Retinal pigment epithelial cell (primary cell): Measurements from ENCODE around the gene PTPMT1.

ENCODE experiments used
- DNase-seq: peaks from one replicate; pipeline ENCODE4 v3.0.0-alpha.2; 2010; ENCODE audit warnings: low read depth
- H3K4me3 ChIP-seq: 2 replicates; pipeline ENCODE4 v1.5.1; 2011; ENCODE audit warnings: mild to moderate bottlenecking, low read length, control low read depth, moderate library complexity
- TF ChIP-seq, protein P1 (sequence below): conservative IDR thresholded peaks from 2 replicates; pipeline ENCODE4 v1.5.1; 2011; ENCODE audit warnings: low read depth, low read length, control low read depth, inconsistent platforms

The PTPMT1 gene

DNA sequence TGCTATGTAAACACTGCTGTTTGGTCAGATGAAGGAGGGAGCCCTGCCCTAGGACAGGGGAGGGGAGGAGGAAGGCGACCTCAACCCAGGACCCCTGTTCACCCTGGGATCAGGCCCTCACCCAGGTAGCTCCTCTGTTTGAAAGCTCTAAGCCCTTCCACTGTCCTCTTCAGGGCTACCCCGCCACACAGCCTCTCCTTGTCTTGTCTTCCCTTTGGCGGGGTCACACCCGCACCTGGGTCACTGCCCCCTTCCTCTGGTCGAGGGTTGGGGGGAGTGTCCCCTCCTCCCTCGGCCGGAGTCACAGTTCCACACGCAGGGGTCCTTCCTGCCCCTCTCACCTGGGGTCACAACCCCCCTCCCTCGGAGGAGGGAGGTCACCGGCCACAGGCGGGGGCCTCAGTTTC, 463 bp upstream of the PTPMT1 start:
- peak overlapping the region; percentile 81 for H3K4me3 ChIP-seq
- TF ChIP-seq, protein P1, sequence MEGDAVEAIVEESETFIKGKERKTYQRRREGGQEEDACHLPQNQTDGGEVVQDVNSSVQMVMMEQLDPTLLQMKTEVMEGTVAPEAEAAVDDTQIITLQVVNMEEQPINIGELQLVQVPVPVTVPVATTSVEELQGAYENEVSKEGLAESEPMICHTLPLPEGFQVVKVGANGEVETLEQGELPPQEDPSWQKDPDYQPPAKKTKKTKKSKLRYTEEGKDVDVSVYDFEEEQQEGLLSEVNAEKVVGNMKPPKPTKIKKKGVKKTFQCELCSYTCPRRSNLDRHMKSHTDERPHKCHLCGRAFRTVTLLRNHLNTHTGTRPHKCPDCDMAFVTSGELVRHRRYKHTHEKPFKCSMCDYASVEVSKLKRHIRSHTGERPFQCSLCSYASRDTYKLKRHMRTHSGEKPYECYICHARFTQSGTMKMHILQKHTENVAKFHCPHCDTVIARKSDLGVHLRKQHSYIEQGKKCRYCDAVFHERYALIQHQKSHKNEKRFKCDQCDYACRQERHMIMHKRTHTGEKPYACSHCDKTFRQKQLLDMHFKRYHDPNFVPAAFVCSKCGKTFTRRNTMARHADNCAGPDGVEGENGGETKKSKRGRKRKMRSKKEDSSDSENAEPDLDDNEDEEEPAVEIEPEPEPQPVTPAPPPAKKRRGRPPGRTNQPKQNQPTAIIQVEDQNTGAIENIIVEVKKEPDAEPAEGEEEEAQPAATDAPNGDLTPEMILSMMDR: no peak
- no peak for DNase-seq

DNA sequence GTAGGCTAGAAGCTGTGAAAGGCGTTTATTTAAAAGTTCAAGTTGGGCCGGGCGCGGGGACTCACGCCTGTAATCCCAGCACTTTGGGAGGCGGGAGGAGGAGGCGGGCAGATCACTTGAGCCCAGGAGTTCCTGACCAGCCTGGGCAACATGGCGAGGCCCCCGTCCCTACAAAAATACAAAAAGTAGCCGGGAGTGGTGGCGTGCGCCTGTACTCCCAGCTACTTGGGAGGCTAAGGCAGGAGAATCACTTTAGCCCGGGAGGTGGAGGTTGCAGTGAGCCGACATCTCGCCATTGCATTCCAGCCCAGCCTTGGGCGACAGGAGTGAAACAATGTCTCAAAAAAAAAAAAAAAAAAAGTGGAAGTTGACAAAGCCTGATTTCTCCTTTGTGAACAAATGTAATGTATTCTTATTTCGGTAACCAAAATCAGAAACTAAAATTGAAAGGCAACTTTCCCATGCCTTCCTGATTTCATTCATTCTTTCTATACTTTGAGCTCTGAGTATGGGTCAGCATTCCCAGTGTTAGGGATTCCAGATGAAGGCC, 825 bp downstream of the PTPMT1 start:
- no peak for DNase-seq
- TF ChIP-seq, protein P1: no peak
- H3K4me3 ChIP-seq: peak overlapping the region; percentile 81

DNA sequence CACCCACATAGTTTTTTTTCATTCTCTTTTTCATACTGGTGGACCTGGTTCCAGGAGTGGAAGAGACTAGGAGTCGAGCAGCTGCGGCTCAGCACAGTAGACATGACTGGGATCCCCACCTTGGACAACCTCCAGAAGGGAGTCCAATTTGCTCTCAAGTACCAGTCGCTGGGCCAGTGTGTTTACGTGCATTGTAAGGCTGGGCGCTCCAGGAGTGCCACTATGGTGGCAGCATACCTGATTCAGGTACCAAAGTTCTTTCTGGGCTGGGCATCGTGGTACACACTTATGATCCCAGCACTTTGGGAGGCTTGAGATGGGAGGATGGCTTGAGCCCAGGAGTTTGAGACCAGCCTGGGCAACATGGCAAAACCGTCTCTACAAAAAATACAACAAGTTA, 4.2 kb downstream of the PTPMT1 start:
- no peak for DNase-seq
- TF ChIP-seq, protein P1: no peak
- H3K4me3 ChIP-seq: no peak overlapping the region

DNA sequence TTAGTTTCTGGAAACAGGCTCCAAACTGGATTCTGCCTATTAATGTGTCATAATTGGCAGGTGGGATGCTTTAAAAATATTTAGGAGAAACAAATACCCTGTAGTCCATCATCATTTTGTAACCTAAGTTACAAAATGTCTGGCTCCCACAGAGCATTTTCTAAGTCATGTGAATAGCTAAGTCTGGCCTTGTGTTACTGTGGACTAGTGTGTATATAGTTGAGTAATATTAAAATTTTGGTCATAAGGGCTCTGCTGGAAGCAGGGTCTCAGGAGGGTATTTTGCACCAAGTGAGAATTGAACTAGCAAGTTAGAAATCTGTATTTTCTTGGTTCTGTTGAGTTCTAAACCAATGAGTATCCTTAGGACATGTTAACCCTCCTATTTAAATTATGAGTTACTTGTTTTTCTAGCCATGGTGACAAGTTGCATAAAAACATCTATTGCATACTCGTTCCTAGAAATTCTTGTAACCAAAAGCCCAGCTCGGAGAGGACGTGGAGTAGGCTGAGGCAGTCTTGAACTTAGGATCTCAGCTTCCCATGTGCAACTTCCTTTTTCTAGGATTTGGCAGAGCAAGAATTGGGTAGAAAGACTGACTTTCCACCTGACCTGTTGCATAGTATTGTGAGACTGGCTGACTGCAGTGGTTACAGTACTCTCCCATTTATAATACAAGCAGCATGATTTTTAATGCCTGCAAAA, 5.4 kb downstream of the PTPMT1 start:
- TF ChIP-seq, protein P1: no peak
- no peak for DNase-seq
- H3K4me3 ChIP-seq: no peak overlapping the region

DNA sequence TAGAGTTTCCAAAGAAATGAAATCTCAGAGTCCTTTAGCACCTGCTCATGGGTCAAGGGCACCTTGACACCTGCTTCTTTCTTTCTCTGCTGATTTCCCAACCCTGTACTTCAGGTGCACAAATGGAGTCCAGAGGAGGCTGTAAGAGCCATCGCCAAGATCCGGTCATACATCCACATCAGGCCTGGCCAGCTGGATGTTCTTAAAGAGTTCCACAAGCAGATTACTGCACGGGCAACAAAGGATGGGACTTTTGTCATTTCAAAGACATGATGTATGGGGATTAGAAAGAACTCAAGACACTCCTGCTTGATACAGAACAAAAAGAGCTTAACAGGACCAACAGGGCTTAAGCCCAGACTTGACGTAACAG, 5.9 kb downstream of the PTPMT1 start:
- TF ChIP-seq, protein P1: no peak
- no peak overlapping the region for H3K4me3 ChIP-seq
- DNase-seq: no peak

DNA sequence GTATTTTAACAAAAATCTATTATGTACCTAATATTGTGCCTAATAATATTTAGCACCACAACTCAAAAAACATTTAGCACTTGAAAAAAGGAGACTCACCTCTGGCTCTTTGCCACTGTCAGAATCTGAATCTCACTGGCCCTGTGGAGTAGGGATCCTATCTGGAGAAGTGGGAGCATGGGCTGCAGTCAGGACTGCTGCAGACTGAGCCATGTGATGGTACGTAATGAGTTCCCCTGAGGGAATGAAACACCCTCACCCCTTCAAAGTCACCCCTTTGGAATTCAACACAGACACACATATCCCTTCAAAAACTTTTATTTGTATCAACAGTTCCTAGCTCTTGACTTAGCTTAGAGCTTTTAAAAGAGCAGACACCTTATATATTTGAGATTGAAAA, 6.5 kb downstream of the PTPMT1 start:
- TF ChIP-seq, protein P1: no peak
- H3K4me3 ChIP-seq: no peak overlapping the region
- no peak for DNase-seq

DNA sequence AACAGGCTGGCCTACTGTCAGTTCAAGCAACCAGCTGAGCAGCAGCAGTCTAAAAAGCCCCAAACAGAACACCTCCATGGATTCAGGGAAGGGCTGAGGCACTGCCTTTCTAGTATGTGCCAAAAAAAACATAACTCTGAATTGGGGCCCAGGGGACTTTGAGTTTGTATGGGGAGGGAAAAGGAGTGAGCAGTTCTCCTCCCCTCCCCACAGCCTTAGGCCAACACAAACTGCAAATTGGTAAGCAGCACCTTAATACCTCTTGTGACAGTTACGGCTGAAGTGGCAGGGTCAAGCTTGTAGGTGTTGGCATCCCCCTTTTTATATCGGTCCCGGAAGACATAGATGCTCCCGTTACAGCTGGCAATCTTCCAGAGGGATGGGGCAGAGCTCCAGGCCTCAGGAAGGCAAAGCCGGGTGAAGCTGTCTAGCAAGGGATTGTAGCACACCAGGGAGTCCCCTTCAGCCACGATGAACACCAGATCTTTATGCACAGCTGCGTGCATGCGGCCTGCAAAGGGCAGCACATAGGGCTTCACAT, 7.4 kb downstream of the PTPMT1 start:
- DNase-seq: no peak
- no peak overlapping the region for H3K4me3 ChIP-seq
- TF ChIP-seq, protein P1: no peak
